GM12878 (cell line): ENCODE results near the gene SPG21.

Experiments used
- CBX5 ChIP-seq: sonication (generic); IDR thresholded peaks from 2 replicates; pipeline ENCODE4 v1.6.1; 2016; ENCODE audit warnings: low read depth, moderate library complexity, mild to moderate bottlenecking, inconsistent platforms
- TF ChIP-seq, protein P1 (sequence below): IDR thresholded peaks from 2 replicates; pipeline ENCODE4 v1.6.1; 2011; ENCODE audit warnings: mild to moderate bottlenecking, low read depth, low read length, moderate library complexity; ENCODE audit not compliant: insufficient replicate concordance

DNA sequence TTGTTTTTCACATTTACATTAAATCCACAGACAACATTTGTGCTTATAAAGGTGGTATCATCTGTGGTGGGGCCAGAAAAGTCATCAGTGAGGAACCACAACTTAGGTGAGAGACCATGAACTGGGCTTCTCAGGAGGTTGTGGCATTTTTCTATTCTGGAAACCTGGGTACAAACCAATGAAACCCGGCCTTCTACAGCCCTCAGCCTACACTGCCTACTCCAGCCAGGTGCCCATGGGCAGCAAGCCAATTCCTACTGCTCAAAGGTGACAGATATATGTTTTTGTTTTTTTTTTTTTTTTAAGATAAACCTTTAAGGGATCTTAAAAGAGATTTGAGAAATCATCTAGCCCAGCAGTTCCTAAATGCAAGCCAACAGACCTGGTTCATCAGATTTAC, 20.3 kb downstream of the SPG21 start:
- TF ChIP-seq, protein P1, sequence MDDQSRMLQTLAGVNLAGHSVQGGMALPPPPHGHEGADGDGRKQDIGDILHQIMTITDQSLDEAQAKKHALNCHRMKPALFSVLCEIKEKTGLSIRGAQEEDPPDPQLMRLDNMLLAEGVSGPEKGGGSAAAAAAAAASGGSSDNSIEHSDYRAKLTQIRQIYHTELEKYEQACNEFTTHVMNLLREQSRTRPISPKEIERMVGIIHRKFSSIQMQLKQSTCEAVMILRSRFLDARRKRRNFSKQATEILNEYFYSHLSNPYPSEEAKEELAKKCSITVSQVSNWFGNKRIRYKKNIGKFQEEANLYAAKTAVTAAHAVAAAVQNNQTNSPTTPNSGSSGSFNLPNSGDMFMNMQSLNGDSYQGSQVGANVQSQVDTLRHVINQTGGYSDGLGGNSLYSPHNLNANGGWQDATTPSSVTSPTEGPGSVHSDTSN, result no peak
- TF ChIP-seq CBX5, result no peak
